Measurements from ENCODE around the gene GDF7. TPM values are rescaled to one million over a fixed set of nuclear protein-coding genes. Genes with fewer than 3 reads are reported as not detected.

GDF7 gene
- total and polyA plus RNA-seq, 2 of the 8 experiments (the other 6 are each of a cell fraction or from before 2014, with no cell fraction given): 0.04 to 0.06 TPM

DNA sequence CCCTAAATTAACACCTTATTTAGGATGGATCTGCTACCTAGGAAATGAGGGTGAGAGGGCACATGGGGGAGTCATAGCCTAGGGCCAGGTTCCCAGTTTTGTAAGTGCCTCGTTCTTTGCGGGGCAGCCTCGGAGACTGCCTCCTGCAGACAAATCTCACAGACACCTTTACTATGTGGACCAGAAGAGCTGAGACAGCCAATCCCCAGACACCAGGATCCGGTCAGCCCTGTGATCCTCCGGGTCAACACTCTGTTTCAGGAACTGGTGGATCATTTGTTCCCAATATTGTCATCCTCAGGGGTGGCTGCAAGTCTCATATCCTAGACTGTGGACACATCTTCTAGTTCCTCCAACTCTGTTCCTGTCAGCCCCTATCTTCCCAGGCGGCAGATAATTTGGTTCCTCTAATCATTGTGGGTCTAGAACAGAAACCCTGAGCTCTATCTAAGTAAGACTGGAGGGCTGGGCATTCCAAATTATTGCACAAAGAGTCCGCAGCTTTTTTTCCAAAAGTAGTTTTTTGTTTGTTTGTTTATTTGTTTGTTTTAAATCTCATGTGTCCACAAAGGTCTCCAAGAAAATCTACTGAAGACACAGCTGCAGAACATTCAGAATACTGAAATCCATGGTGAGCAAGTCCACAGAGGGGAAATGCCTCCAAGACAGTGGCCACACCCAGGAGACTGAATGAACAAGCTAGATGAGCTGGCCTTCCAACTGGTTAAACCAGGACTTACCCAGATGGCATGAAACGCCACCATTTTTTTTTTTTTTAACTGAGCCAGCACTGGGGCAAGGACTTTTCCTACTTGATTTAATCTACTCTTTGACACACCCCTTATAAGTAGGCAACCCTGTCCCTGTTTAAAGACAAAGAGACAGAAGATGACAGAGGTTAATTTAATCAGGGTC lies 6.2 kb upstream of the GDF7 start:
- Histone ChIP-seq H3K36me3 (ENCODE audit: control insufficient read depth in 2 of 4, insufficient read depth in 4 of 4, low read length in 3 of 4) (no peaks in the 10 kb centered on the region), H3K56ac (replicated peaks; ENCODE audit: insufficient read length, low read depth, low read length) (no peak overlapping the region), H3K79me2 (ENCODE audit: control insufficient read depth in 1 of 2, insufficient read depth in 2 of 2, low read length in 2 of 2) (no peaks in the 10 kb centered on the region), H3K18ac (ENCODE audit: extremely low read depth, low read length) (no peak overlapping the region), H2AK5ac (ENCODE audit: low read depth, low read length) (no peak overlapping the region), H3K4me2 (ENCODE audit: insufficient read depth in 1 of 2, low read depth in 2 of 2, low read length in 2 of 2) (no peak overlapping the region), H4K5ac (ENCODE audit: insufficient read length, low read depth, low read length) (no peak overlapping the region), H3K4ac (replicated peaks; ENCODE audit: insufficient read length, low read depth, low read length) (no peak overlapping the region), H4K91ac (replicated peaks; ENCODE audit: insufficient read length, low read length) (no peak overlapping the region), H2BK120ac (replicated peaks; ENCODE audit: low read depth, low read length) (no peak overlapping the region), H2BK15ac (ENCODE audit: low read length) (no peak overlapping the region), H3K4me3 (ENCODE audit: extremely low read depth in 1 of 4, insufficient read depth in 2 of 4, low read depth in 3 of 4, low read length in 4 of 4) (no peak overlapping the region), H3K79me1 (ENCODE audit: low read depth, low read length) (no peaks in the 10 kb centered on the region), H3K9ac (replicated peaks in 1 of 4; ENCODE audit: extremely low read depth in 1 of 4, low read depth in 3 of 4, low read length in 3 of 4) (no peak overlapping the region), H3K14ac (ENCODE audit: insufficient read length) (no peak overlapping the region), H4K8ac (ENCODE audit: extremely low read depth, insufficient read depth, low read length) (no peak overlapping the region), H3K27ac (ENCODE audit: low read depth, low read length) (no peak overlapping the region), H2AFZ (ENCODE audit: low read length) (no peak overlapping the region), H3K23ac (ENCODE audit: insufficient read length) (no peak overlapping the region), H4K20me1 (replicated peaks in 1 of 2; ENCODE audit: control insufficient read depth in 1 of 2, insufficient read depth in 2 of 2, low read length in 2 of 2) (peaks cover 2 to 11% of the 10 kb centered on the region in 2 experiments), H2BK5ac (ENCODE audit: low read depth, low read length) (no peak overlapping the region), H3K4me1 (replicated peaks in 1 of 4; ENCODE audit: control insufficient read depth in 3 of 4, insufficient read depth in 4 of 4, low read length in 3 of 4) (peaks cover 3 to 11% (median 7%) of the 10 kb centered on the region in 4 experiments), H3K23me2 (ENCODE audit: low read depth, low read length) (peaks cover 3% of the 10 kb centered on the region; the same call in 1 of the 2 replicates), H2BK20ac (ENCODE audit: low read length) (no peak overlapping the region), H2BK12ac (ENCODE audit: low read depth, low read length) (no peak overlapping the region), H3K9me3 (ENCODE audit: insufficient read depth in 2 of 2, low read depth in 1 of 2, low read length in 1 of 2) (no peaks in the 10 kb centered on the region), H3K27me3 (replicated peaks in 1 of 4; ENCODE audit: control insufficient read depth in 3 of 4, extremely low read depth in 1 of 4, insufficient read depth in 3 of 4, low read length in 3 of 4) (peaks cover 33 to 44% (median 42%) of the 10 kb centered on the region in 4 experiments)
- DNase-seq (ENCODE audit: low read depth in 1 of 2, low spot score in 2 of 2): no peak
- CTCF ChIA-PET (ENCODE audit: partially characterized antibody): interaction anchor here (0.6 to 8.9 kb wide), 81 partner anchors 8 to 1953 kb away, joined by 3 to 266 read pairs (median 4); partner anchors contain the start of genes HS1BP3 and RHOB
- no peak for TF ChIP-seq SIN3A (conservative IDR thresholded peaks at IDR 0.05 in 1 of 2, IDR thresholded peaks at IDR 0.05 in 1 of 2; ENCODE audit: low read depth in 1 of 2, low read length in 2 of 2)
- TF ChIP-seq YY1 (IDR thresholded peaks at IDR 0.05; ENCODE audit: low read depth, low read length): no peak
- no peak for TF ChIP-seq HDAC2 (IDR thresholded peaks at IDR 0.05; ENCODE audit: borderline replicate concordance in 1 of 2, low read depth in 2 of 2, low read length in 2 of 2)
- FAIRE-seq: no peak
- 80% methylated on average over 8 of the region's 8 CpGs; no CpG with 5 or more reads in 1 of the 2 experiments for WGBS, 2 experiments (ENCODE audit: extremely low coverage in 1 of 2, insufficient coverage in 1 of 2, insufficient read length in 1 of 2, insufficient replicate concordance in 2 of 2, low coverage in 1 of 2, low lambda C conversion rate in 2 of 2, missing lambda C conversion rate in 1 of 2)
- POLR2A ChIA-PET (ENCODE audit: partially characterized antibody): interaction anchor here (0.7 to 1.7 kb wide), 3 partner anchors 9 to 162 kb away, joined by 3 to 12 read pairs (median 3); partner anchors contain the start of genes HS1BP3 and LDAH

All from H1 (cell line).